HS-27A (cell line): ENCODE data around the gene FSTL5.
A peak's percentile ranks its signal among the peaks of the same experiment; 100 is the strongest.
"Not testable (repeated sequence)": the region's sequence is repeated elsewhere in the genome, so short reads cannot be mapped to it uniquely, and the experiment has no call there.

Experiments used
- DNase-seq: peaks from one replicate; pipeline ENCODE4 v3.0.0-alpha.2; 2012; ENCODE audit warnings: low read depth, missing footprints

Gene FSTL5

GRCh38 chr4:162103908-162104307 lies 59.9 kb downstream of the FSTL5 start:
- DNase-seq = not testable (repeated sequence)

DNA sequence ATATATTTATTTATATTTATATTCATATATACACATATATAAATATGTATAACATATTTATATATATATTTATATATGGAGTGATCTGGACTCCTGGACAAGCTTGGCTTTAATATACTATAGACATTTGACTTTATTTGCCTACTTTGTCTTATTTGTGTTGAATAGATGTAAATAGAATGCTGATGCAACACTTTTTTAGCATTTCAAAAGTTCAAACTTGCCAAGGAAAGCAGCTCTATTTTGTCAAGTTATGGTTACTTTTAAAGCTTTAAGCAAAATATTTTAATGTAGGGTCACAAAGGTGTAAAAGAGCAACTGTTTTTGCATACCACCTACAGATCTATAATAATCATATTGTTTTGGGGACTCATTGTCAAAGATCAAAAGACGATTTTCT lies 61.1 kb downstream of the FSTL5 start:
- no peak for DNase-seq

DNA sequence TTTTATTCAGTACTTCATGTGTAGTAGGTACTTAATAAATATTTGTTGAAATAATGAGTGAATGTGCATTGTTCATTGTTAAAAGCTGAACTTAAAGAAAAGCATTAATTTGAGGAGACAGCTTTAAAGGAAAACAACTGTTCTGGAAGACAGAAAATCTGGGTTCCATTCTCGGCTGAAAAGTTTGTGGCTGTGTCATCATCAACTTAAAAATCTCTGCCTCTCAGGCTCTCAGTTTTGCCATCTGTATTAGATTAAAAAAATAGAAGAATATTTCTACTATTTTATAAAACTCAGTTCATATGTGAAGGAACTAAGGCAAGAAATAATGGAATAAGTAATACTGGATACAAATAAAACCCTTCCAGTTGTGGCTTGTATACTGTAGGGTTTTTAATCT lies 62.5 kb downstream of the FSTL5 start:
- no peak for DNase-seq

- DNase-seq = no peak
Measured at GRCh38 chr4:162075726-162076125, 88.1 kb downstream of the FSTL5 start.

GRCh38 chr4:162061214-162061613 lies 102.6 kb downstream of the FSTL5 start:
- peak; percentile 7 for DNase-seq

- no peak for DNase-seq
Measured at GRCh38 chr4:162059656-162060055, 104.1 kb downstream of the FSTL5 start.

DNA sequence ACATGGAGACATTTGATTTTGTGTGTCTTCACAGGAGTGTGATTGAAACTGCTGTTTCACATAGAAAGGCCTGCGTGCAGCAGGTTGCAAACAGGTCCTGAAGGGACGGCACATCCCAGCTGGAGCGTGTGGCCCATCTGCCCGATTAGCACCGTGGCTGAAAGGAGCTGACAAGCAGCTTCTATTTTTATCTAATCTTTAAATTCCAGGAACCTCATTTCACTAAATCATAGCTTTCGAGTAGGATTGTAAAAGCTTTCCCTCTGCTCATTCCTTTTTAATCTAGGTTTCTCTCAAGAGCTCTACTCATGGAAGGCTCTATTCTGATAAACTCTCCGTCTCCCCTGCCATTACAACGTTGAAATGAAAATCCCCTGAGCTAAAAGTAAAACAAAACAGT lies 106.8 kb downstream of the FSTL5 start:
- no peak for DNase-seq

GRCh38 chr4:162046135-162046534 lies 117.7 kb downstream of the FSTL5 start:
- DNase-seq = no peak

GRCh38 chr4:162038112-162038511 lies 125.7 kb downstream of the FSTL5 start:
- DNase-seq = no peak

DNA sequence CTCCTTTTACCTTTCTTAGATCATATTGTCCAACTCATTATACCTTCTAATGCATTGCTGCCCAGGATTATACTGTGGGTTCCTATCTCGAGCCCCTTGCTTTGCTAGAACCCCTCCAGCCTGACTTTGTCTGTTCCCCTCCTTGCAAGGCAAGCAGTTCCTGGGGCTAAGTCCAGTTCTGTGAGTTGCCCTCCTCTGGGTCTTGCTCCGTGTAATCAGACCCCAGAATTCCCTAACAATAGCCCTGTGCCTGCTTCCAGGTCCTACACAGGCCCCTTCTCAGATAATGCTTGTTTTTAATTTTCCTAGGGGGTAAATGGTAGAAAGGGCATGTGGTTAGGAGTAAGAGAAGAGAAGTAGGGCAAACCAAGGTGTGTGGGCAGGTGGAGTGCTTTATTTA lies 145.9 kb downstream of the FSTL5 start:
- no peak for DNase-seq

- no peak for DNase-seq
Measured at GRCh38 chr4:162016991-162017390, 146.8 kb downstream of the FSTL5 start.

DNA sequence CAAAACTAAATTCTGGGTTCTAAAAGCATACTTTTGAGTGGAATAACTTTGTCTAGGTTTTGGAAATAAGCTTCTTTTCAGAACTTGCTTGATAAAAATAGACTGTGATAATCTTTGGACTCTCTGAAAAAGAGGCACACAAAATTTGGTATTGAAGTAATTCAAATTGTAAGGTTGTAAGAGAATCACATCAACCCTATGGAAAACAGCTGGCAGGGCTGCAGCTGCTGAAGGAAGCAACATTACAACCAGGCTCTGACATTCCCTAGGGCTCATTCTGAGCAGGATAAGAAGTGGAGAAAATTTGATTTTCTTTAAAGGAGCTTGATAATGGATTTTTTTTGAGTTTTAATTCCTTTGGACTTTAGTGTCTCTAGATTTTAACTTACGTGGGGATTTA lies 147.6 kb downstream of the FSTL5 start:
- no peak for DNase-seq

GRCh38 chr4:162015090-162015489 lies 148.7 kb downstream of the FSTL5 start:
- DNase-seq = no peak

DNA sequence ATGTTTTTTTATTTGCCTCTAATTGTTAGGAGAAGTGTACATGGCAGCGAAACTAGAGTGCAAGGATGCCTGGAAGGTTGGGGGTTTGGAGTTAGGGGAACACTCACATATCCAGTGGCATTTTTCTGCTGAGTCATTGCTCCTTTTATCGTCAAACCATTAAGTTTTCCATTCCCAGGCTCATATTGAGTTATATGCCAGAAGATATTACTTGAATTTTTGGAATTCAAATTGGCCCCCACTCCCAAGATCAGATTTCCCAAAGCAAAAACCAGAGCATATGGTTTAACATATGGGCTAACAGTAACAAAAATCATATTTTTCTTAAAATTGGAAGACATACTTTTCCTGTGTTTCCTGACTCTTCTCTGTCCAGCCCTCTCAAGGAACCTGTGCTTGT lies 152.7 kb downstream of the FSTL5 start:
- no peak for DNase-seq

GRCh38 chr4:162010362-162010761 lies 153.4 kb downstream of the FSTL5 start:
- no peak for DNase-seq

- DNase-seq = no peak
Measured at GRCh38 chr4:161992317-161992716, 171.5 kb downstream of the FSTL5 start.

GRCh38 chr4:161991811-161992210 lies 172.0 kb downstream of the FSTL5 start:
- DNase-seq = no peak

- DNase-seq = no peak
Measured at GRCh38 chr4:161990721-161991120, 173.1 kb downstream of the FSTL5 start.

DNA sequence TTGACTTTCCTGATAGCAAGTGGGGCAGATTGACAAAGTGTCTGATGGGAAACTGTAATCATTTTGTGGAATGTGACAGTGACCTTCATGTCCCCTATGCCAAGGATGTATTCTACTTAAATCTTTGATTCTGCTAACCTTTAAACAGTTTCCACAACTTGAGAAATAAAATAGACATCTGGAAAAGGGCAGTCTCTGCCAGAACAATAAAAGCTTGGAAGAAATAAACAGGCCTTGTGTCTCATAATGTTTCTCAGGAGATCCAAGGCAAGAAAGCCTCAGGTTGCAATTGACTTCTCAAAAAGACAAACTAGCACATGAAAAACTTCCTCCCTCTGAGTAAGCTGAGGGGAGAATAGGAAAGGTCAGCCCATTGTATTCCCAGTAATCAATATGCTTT lies 174.9 kb downstream of the FSTL5 start:
- DNase-seq = no peak

DNA sequence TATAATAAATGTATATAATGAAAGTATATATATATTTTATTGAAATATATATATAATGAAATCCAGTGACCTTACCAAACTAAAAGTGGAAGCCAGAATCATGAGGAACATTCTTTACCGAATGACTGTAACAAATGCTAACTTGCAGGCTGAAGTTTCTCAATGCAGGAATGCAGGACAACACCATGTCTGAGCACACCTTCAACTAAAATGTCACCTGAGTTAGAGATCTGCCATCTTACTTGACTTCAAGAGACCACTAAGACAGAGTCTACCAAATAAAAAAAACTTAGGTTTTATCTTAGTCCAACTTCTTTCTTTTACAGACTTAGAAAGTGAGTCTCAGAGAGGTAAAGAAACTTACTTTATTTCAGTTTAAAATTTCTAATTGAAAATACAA lies 176.2 kb downstream of the FSTL5 start:
- no peak for DNase-seq

GRCh38 chr4:161952382-161952781 lies 211.4 kb downstream of the FSTL5 start:
- no peak for DNase-seq

DNA sequence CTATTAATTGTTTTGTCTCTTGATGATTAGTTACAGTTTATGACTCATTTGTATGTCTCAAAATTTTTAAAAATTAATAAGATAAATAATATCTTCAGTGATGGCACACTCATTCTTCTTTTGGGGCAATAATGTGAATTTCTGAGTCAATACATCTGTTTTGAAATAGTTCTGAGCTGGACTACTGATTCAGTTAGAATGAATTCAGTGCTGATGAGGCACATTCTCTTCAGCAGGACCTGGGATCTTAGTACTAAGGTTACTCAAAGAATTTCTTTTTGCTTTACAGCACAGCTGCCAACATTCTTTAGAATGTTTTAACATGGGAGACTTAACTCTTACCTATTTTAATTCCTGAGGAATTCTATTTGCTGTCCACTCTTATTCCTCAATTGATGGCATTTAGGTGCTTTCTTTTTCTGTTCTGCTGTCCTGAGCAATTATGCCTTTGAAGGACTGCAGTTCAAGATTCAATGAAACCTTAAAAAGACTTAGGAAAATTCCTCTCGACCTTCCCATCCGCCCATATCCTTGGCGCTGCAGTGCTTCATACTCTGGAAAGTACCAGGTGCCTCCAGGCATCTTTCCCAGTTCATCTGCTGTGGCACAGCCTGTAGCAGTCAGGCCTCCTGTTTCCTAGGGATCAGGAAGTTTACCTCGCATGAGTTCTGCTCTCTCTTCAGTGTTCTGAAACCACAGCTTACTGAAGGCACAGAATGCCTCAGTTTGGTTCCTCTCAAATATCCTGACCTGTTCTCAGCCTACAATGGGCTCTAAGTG lies 213.7 kb downstream of the FSTL5 start:
- DNase-seq = no peak

DNA sequence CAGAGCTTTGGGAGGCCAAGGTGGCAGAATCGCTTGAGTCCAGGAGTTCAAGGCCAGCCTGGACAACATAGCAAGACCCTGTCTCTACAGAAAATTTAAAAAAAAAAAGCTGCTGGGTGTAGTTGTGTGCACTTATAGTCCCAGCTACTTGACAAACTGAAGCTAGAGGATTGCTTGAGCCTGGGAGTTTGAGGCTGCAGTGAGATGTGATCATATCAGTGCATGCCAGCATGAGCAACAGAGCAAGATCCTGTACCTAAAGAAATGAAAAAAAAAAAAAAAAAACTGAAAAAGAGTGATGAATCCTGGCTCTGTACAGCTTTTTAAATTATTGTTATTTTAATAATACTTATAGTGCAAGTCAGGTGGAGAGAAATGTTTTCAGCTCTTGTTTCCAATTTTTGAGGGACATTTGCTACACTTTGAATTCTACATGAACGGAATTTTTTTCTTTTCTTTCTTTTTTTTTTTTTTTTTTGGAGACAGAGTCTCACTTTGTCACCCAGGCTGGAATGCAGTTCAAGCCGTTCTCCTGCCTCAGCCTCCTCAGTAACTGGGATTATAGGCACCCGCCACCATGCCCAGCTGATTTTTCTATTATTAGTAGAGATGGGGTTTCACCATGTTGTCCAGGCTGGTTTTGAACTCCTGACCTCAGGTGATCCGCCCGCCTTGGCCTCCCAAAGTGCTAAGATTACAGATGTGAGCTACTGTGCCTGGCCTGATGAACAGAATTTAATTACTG lies 215.6 kb downstream of the FSTL5 start:
- DNase-seq = no peak

- no peak for DNase-seq
Measured at GRCh38 chr4:161937596-161937995, 226.2 kb downstream of the FSTL5 start.
